Effector memory CD4-positive, alpha-beta T cell (primary cell): ENCODE measurements around the gene TBATA.

Experiments
- DNase-seq, 3 donors: peaks; one replicate each; pipeline ENCODE4 v3.0.0-alpha.2; 2020
- H3K27ac ChIP-seq: 2 replicates; pipeline ENCODE4 v1.7.0; 2013; ENCODE audit warnings: mild to moderate bottlenecking, low read length, moderate library complexity; ENCODE audit not compliant: insufficient read depth, poor library complexity, severe bottlenecking
- H3K27me3 ChIP-seq: replicated peaks from 2 replicates; pipeline ENCODE4 v1.7.0; 2013; ENCODE audit warnings: mild to moderate bottlenecking, low read length; ENCODE audit not compliant: insufficient read depth, control insufficient read depth, poor library complexity, severe bottlenecking
- H3K36me3 ChIP-seq: 2 replicates; pipeline ENCODE4 v1.7.0; 2013; ENCODE audit warnings: mild to moderate bottlenecking, low read length, moderate library complexity; ENCODE audit not compliant: control insufficient read depth, insufficient read depth
- H3K4me1 ChIP-seq: 2 replicates; pipeline ENCODE4 v1.7.0; 2013; ENCODE audit warnings: low read length, mild to moderate bottlenecking; ENCODE audit not compliant: control insufficient read depth, insufficient read depth, poor library complexity, severe bottlenecking
- H3K4me3 ChIP-seq: 2 replicates; pipeline ENCODE4 v1.7.0; 2013; ENCODE audit warnings: low read length, low read depth, mild to moderate bottlenecking; ENCODE audit not compliant: insufficient read depth, poor library complexity, severe bottlenecking
- H3K9me3 ChIP-seq: 2 replicates; pipeline ENCODE4 v1.7.0; 2013; ENCODE audit warnings: mild to moderate bottlenecking, low read length, moderate library complexity; ENCODE audit not compliant: control insufficient read depth

Gene TBATA

GRCh38 chr10:70795613-70796012, 10.4 kb upstream of the TBATA start:
- no peak for DNase-seq
- no peak overlapping the region for H3K27ac ChIP-seq
- no peaks in the 10 kb centered on the region for H3K4me1 ChIP-seq
- H3K27me3 ChIP-seq: no peaks in the 10 kb centered on the region
- H3K36me3 ChIP-seq: no peaks in the 10 kb centered on the region
- no peaks in the 10 kb centered on the region for H3K9me3 ChIP-seq
- no peak overlapping the region for H3K4me3 ChIP-seq

GRCh38 chr10:70791386-70792039, 6.3 kb upstream of the TBATA start:
- no peaks in the 10 kb centered on the region for H3K36me3 ChIP-seq
- H3K4me1 ChIP-seq: no peaks in the 10 kb centered on the region
- no peaks in the 10 kb centered on the region for H3K9me3 ChIP-seq
- no peak overlapping the region for H3K27ac ChIP-seq
- DNase-seq: no peak
- H3K4me3 ChIP-seq: no peak overlapping the region
- no peaks in the 10 kb centered on the region for H3K27me3 ChIP-seq

- Histone ChIP-seq H3K27ac (no peak overlapping the region), H3K36me3 (no peaks in the 10 kb centered on the region), H3K9me3 (no peaks in the 10 kb centered on the region), H3K4me1 (no peaks in the 10 kb centered on the region), H3K27me3 (no peaks in the 10 kb centered on the region), H3K4me3 (no peak overlapping the region)
- no peak for DNase-seq
These were observed 1.7 kb upstream of the TBATA start for GRCh38 chr10:70786799-70787415.

GRCh38 chr10:70784471-70784870, 706 bp downstream of the TBATA start:
- Histone ChIP-seq H3K9me3 (no peaks in the 10 kb centered on the region), H3K36me3 (no peaks in the 10 kb centered on the region), H3K4me3 (no peak overlapping the region), H3K27me3 (no peaks in the 10 kb centered on the region), H3K4me1 (no peaks in the 10 kb centered on the region), H3K27ac (no peak overlapping the region)
- DNase-seq: no peak

GRCh38 chr10:70784016-70784415, 1.2 kb downstream of the TBATA start:
- Histone ChIP-seq H3K9me3 (no peaks in the 10 kb centered on the region), H3K4me3 (no peak overlapping the region), H3K27ac (no peak overlapping the region), H3K4me1 (no peaks in the 10 kb centered on the region), H3K36me3 (no peaks in the 10 kb centered on the region), H3K27me3 (no peaks in the 10 kb centered on the region)
- no peak for DNase-seq

GRCh38 chr10:70782746-70783680, 2.2 kb downstream of the TBATA start:
- no peaks in the 10 kb centered on the region for H3K36me3 ChIP-seq
- H3K27me3 ChIP-seq: no peaks in the 10 kb centered on the region
- H3K27ac ChIP-seq: no peak overlapping the region
- no peaks in the 10 kb centered on the region for H3K4me1 ChIP-seq
- no peak overlapping the region for H3K4me3 ChIP-seq
- H3K9me3 ChIP-seq: no peaks in the 10 kb centered on the region
- DNase-seq: no peak

GRCh38 chr10:70782086-70782745, 3.0 kb downstream of the TBATA start:
- H3K27me3 ChIP-seq: no peaks in the 10 kb centered on the region
- DNase-seq: no peak

GRCh38 chr10:70781461-70782051, 3.6 kb downstream of the TBATA start:
- Histone ChIP-seq H3K27ac (no peak overlapping the region), H3K4me1 (no peaks in the 10 kb centered on the region), H3K36me3 (no peaks in the 10 kb centered on the region), H3K9me3 (no peaks in the 10 kb centered on the region), H3K4me3 (no peak overlapping the region), H3K27me3 (no peaks in the 10 kb centered on the region)
- no peak for DNase-seq

More at GRCh38 chr10:70782086-70782745, 3.0 kb downstream of the TBATA start:
- H3K9me3 ChIP-seq: no peaks in the 10 kb centered on the region
- H3K4me3 ChIP-seq: no peak overlapping the region
- H3K27ac ChIP-seq: no peak overlapping the region
- no peaks in the 10 kb centered on the region for H3K36me3 ChIP-seq
- H3K4me1 ChIP-seq: no peaks in the 10 kb centered on the region

GRCh38 chr10:70780772-70781171, 4.4 kb downstream of the TBATA start:
- Histone ChIP-seq H3K27me3 (no peaks in the 10 kb centered on the region), H3K27ac (no peak overlapping the region), H3K36me3 (no peaks in the 10 kb centered on the region), H3K4me1 (no peaks in the 10 kb centered on the region), H3K9me3 (no peaks in the 10 kb centered on the region), H3K4me3 (no peak overlapping the region)
- no peak for DNase-seq
